Measurements from ENCODE around the gene DUSP15.

DNA sequence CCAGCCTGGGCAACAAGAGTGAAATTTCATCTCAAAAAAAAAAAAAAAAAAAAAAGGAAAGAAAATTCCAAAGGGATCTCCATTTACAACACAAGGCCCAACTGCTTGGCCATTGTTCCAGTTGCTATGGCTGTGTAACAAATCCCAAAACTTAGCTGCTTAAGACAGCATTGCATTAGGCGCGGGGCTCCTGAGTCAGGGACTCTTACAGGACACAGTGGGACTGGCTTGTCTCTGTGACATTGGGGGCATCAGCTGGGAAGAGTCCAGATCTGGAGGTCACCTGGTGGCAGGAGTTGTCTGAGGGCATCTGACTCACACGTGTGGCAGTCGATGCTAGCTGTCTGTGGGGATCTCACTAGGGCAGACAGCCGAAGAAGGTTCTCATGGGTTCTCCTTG is 35.7 kb upstream of the DUSP15 start:
- TF ChIP-seq, protein P1, sequence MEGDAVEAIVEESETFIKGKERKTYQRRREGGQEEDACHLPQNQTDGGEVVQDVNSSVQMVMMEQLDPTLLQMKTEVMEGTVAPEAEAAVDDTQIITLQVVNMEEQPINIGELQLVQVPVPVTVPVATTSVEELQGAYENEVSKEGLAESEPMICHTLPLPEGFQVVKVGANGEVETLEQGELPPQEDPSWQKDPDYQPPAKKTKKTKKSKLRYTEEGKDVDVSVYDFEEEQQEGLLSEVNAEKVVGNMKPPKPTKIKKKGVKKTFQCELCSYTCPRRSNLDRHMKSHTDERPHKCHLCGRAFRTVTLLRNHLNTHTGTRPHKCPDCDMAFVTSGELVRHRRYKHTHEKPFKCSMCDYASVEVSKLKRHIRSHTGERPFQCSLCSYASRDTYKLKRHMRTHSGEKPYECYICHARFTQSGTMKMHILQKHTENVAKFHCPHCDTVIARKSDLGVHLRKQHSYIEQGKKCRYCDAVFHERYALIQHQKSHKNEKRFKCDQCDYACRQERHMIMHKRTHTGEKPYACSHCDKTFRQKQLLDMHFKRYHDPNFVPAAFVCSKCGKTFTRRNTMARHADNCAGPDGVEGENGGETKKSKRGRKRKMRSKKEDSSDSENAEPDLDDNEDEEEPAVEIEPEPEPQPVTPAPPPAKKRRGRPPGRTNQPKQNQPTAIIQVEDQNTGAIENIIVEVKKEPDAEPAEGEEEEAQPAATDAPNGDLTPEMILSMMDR (IDR thresholded peaks at IDR 0.05) = no peak
- TF ChIP-seq POLR2A (IDR thresholded peaks at IDR 0.05) (no peak), EP300 (IDR thresholded peaks at IDR 0.05) (no peak)
